GM19468 (cell line): ENCODE measurements around the gene TEAD1.

Experiments
- ATAC-seq: cut with Tn5 transposase; IDR thresholded peaks from one replicate; pipeline ENCODE4 v1.9.1; 2021; ENCODE audit warnings: mild to moderate bottlenecking, moderate library complexity, moderate number of reproducible peaks; ENCODE audit not compliant: unreplicated experiment; ENCODE audit errors: extremely low read depth

TEAD1 gene

DNA sequence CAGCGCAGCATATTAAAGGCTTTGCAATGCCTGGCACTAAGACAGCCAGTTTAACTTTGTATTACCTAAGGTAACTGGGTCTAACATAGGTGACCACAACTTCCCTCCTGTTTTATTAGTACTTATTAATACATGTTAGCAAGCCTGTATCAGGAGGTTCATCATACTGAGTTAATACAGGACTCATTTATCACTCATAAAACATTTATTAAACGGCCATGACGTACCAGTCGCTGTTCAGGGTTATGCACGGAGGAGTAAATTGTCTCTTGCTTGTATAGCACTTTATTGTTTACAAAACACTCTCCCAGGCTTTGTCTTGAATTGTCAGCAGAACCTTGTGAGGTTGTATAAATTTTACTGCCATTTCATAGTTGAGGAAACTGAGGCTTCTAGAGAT lies 55.7 kb downstream of the TEAD1 start:
- ATAC-seq: no peak

DNA sequence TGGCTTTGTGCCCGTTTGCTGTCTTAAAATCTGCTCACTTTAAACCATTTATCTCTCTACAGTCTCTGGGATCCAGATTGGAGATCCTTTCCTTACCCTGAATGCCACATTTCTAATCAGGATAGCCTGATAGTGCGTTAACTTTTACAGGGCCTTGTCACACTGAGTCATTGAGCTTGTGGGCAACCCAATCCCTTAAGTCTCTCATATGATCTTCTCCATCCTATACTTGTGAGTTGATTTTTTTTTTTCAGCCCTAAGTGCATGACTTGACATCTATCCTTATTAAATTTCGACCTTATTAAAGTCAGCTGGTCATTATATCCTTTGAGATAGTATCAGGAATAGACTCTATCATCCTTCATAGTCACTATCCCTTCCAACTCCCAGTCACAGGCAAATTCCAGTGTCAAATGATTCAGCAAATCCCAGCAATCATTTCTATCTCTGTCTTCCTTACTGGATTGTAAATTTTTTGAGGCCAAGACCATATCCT lies 57.7 kb downstream of the TEAD1 start:
- ATAC-seq: no peak

DNA sequence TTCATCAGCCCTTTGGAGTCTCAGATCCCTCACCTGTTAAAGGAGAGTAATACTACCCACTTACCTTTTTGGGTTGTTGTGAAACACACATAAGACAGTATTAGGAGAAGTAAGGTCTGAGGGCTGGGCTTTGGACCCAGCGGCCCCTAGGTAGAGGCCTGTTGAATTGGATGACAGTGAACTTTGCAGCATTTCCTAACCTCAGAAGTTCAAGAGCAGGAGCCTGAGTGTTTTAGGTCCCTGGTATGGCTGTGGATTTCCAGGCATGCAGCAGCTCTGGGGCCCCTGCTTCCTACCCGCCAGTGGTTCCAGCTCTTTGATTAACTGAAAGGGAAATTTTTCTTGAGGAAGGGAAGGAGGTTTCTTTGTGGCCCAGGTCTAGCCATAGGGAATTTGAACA lies 58.9 kb downstream of the TEAD1 start:
- ATAC-seq: no peak

DNA sequence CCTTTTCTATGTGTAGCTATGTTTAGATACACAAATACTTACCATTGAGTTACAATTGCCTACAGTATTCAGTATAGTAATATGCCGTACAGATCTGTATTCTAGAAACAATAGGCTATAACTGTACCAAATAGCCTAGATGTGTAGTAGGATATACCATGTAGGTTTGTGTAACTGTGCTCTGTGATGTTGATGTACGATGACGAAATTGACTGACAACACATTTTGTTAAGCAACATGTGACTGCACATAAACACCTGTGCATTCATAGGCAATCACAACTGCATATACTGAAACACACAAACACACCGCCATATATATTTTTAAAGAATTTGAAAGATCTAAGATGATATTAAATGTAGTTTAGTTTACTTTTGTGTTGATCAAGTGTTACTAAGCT lies 60.4 kb downstream of the TEAD1 start:
- ATAC-seq: no peak

DNA sequence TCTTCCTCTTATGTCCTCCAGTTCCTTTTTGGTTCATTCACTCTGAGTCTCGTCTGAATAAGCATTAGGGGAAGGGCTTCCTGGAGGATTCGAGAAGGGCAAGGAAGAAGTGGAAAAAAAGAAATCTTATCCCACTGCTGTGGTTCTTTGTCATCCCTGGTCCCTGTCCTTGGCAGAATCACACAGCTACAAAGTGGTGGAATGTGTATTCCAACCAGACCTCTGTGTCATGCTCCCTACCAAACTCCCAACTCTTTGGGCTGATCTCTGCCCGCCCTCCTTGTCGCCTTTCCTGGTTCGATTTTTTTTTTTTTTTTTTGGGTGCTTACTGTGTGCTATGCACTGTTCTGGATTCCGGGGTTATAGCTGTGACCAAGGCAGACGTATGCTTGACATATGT lies 61.0 kb downstream of the TEAD1 start:
- no peak for ATAC-seq

GRCh38 chr11:12737024-12737423 lies 62.8 kb downstream of the TEAD1 start:
- ATAC-seq: no peak

DNA sequence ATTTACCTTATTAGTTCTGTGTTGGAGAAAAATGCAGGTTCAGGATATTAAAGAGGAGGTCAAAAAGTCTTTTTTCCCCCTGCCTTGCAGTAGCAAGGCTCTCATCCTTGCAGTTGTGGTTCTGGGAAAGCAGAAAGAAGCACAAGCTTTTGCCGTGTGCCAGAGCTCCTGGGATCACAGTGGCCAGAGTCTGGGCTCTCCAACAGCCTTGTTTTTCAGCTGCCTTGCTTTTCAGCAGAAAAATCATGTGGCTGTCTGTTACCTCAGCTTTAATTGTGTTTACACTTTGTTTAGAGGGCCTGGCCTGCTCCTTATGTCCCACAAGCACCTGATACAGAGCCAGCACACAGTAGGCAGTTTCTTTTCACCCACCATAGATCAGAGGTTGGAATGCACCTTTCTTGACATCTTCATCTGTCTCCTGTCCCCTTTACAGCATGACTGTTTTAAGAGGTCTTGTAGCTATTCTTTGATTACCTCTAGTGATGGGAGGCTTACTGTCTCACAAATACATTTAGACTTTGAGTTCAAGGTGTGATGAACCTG lies 67.5 kb downstream of the TEAD1 start:
- no peak for ATAC-seq

DNA sequence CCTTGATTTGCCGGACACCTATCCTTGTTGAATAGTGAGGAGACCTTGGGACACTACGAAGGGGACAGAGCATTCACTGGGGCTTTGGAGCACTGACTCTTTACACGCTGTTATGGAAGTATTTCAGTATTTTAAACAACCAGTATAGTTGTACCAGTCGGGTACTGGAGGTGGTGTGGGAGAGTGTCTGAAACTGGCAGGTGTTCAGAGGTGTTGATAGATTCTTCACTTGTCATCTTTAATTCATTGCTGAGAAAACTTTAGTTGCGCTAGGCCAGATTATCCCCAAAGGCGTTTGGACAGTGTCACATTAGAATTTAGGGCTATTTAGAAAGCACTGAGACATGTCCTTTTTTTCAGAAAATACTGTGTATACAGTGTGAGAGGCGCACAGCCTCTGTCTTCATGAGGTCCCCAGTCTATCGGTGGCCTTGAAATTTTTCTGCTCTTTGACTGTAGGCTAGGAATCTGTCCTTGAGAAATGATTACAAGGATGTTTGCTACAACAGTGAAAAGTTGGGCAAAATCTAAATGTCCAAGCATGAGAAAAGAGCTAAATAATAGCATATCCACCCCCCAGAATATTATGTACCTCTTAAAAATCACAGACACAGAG lies 69.7 kb downstream of the TEAD1 start:
- ATAC-seq: no peak

- ATAC-seq: no peak
Observed at GRCh38 chr11:12744826-12745502, 70.7 kb downstream of the TEAD1 start.

GRCh38 chr11:12745787-12746186 lies 71.6 kb downstream of the TEAD1 start:
- no peak for ATAC-seq

GRCh38 chr11:12746593-12747097 lies 72.4 kb downstream of the TEAD1 start:
- no peak for ATAC-seq

DNA sequence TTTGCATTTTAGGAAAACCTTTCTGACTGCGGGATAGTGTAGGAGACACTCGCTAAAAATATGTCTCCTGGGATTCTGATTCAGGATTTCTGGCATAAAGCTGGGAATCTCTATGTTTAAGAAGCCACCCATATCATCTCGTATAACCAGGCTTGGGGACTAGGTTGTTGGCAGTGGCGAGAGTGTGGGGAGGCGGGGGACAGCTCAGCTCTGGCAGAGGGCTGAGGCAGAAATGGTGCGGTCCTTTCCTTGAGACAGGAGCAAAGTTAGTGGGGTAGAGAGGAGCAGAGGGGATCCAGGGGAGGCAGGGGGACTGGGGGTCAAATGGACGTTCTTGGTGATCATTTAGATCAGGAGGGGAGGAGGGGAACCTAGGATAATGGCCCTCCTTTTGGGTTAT lies 74.3 kb downstream of the TEAD1 start:
- ATAC-seq: no peak

GRCh38 chr11:12749442-12749841 lies 75.2 kb downstream of the TEAD1 start:
- no peak for ATAC-seq

GRCh38 chr11:12750181-12750580 lies 76.0 kb downstream of the TEAD1 start:
- no peak for ATAC-seq

DNA sequence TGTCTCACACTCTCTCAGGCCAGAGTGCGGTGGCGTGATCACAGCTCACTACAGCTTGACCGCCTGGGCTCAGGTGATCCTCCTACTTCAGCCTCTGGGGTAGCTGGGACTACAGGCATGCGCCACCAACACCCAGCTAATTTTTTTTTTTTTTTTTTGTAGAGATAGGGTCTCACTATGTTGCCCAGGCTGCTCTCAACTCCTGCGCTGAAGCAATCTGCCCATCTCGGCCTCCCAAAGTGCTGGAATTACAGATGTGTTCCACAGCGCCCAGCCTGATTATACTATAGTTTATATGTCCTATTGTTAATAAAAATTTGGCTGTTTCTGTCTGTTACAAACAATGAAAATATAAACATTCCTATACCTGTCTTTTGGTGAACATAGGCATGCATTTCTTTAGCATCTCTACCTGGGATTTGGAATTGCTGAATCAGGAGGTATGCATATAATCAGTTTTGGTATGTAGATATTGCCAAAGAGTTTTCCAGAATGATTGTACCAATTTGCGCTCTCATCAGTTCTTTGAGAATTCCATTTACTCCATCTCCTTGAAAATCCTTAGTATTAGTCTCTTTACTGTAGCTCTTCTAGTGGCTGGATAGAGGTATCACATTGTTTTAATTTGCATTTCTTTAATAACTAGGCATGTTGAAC lies 78.8 kb downstream of the TEAD1 start:
- no peak for ATAC-seq

DNA sequence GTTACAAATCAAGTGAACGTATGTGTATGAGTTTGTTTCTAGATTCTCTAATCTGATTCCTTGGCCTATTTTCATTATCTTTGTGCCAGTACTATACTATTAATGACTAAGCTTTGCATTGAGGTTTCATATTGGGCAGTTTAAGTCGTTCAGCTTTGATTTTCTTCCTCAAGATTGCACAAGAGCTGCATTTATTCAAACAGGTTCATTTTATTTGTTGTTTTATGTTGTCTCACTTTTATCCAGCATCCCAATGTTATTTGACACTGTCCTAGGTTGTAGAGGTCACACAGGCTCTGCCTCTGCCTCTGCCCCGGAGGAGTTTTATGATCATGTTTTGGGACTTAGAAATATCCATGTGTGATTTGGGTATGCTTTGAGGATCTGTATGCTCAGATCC lies 79.8 kb downstream of the TEAD1 start:
- ATAC-seq: no peak

DNA sequence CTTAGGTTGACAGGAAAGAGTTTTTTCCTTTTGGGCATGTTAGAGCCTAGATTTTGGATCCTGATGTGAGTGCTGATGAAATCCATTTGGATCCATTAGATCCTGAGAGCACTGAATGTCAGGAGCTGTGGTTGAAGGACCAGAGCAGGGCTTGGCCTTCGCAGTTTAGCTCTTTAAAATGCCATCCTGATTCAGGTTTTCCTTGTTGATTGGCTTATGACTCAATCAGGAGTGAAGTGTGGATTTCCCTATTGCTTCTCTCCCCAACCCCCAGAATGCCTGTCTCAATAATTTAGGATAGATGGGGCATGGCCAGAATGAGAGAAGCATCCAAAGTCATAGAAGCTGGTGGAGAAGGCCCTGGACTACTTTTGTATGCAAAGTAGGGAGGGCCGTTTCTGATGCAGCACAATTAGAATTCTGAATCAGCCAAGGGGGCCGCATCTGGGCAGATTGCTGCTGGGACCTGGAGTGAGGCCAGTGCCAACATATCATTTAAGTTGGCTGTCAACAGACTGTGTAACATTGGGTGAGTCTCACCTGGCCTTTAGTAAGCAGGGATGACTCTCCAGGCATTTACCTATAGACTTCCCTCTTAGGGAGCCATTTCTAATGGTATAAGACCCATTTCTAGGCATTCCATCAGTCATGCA lies 80.5 kb downstream of the TEAD1 start:
- no peak for ATAC-seq

GRCh38 chr11:12755510-12756453 lies 81.6 kb downstream of the TEAD1 start:
- no peak for ATAC-seq

DNA sequence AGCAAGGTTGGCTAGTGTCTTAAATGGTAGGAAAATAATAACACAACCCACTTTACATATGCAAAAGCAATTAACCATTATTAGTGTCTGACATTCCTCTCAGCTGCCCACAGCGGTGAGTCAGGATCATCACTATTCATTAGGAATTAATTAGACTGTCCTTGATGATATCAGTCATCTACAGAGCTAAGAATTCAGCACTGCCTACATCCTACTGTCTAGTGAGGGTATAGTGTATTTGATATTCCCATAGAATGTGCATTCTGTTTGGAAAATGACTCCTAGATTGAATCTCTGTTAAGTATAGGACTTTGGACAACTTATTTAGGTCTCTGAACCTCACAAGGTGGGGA lies 82.2 kb downstream of the TEAD1 start:
- no peak for ATAC-seq

GRCh38 chr11:12756867-12757266 lies 82.6 kb downstream of the TEAD1 start:
- ATAC-seq: no peak
